Gastroesophageal sphincter (tissue), 3 donors: ENCODE results near the gene ABCA1.

ENCODE experiments used
- POLR2A ChIP-seq, 2 donors: fragments of 450-650 bp; IDR thresholded peaks; one replicate each; pipeline ENCODE4 v1.6.1; 2017; ENCODE audit warnings: antibody characterized with exemption in 2 of 2, mild to moderate bottlenecking in 2 of 2, moderate library complexity in 1 of 2
- TF ChIP-seq, protein P1 (sequence below), 4 experiments: fragments of 200-600 bp in 2 of 4; fragments of 450-650 bp in 2 of 4; sonication (generic) in 1 of 4; IDR thresholded peaks; one replicate each; pipeline ENCODE4 v1.5.1; 2017 to 2019; ENCODE audit warnings: antibody characterized with exemption in 4 of 4, mild to moderate bottlenecking in 2 of 4, moderate library complexity in 2 of 4

- no peak for TF ChIP-seq POLR2A (IDR thresholded peaks at IDR 0.05)
- TF ChIP-seq, protein P1, sequence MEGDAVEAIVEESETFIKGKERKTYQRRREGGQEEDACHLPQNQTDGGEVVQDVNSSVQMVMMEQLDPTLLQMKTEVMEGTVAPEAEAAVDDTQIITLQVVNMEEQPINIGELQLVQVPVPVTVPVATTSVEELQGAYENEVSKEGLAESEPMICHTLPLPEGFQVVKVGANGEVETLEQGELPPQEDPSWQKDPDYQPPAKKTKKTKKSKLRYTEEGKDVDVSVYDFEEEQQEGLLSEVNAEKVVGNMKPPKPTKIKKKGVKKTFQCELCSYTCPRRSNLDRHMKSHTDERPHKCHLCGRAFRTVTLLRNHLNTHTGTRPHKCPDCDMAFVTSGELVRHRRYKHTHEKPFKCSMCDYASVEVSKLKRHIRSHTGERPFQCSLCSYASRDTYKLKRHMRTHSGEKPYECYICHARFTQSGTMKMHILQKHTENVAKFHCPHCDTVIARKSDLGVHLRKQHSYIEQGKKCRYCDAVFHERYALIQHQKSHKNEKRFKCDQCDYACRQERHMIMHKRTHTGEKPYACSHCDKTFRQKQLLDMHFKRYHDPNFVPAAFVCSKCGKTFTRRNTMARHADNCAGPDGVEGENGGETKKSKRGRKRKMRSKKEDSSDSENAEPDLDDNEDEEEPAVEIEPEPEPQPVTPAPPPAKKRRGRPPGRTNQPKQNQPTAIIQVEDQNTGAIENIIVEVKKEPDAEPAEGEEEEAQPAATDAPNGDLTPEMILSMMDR (IDR thresholded peaks at IDR 0.05) = no peak
Observed at GRCh38 chr9:104838958-104839357, 89.0 kb downstream of the ABCA1 start.
